ENCODE results near the gene NFE2L1.
"Not testable (repeated sequence)": the region's sequence is repeated elsewhere in the genome, so short reads cannot be mapped to it uniquely, and the experiment has no call there.

NFE2L1 gene

GRCh38 chr17:48048384-48049126 lies 396 bp downstream of the NFE2L1 start:
- no peak for DNase-seq (ENCODE audit: low read depth)

- DNase-seq (ENCODE audit: low read depth): no peak
These were observed 3.1 kb downstream of the NFE2L1 start for GRCh38 chr17:48051283-48051682.

GRCh38 chr17:48051706-48052486 lies 3.7 kb downstream of the NFE2L1 start:
- no peak for DNase-seq (ENCODE audit: low read depth)

GRCh38 chr17:48052956-48053757 lies 5.0 kb downstream of the NFE2L1 start:
- DNase-seq (ENCODE audit: low read depth): no peak

- DNase-seq (ENCODE audit: low read depth): no peak
These were observed 5.6 kb downstream of the NFE2L1 start for GRCh38 chr17:48053758-48054237.

GRCh38 chr17:48054238-48055185 lies 6.4 kb downstream of the NFE2L1 start:
- no peak for DNase-seq (ENCODE audit: low read depth)

- no peak for DNase-seq (ENCODE audit: low read depth)
These were observed 7.5 kb downstream of the NFE2L1 start for GRCh38 chr17:48055531-48056245.

- DNase-seq (ENCODE audit: low read depth): no peak
These were observed 8.1 kb downstream of the NFE2L1 start for GRCh38 chr17:48056246-48056745.

- no peak for DNase-seq (ENCODE audit: low read depth)
These were observed 8.7 kb downstream of the NFE2L1 start for GRCh38 chr17:48056879-48057278.

- no peak for DNase-seq (ENCODE audit: low read depth)
These were observed 9.5 kb downstream of the NFE2L1 start for GRCh38 chr17:48057626-48058025.

GRCh38 chr17:48058393-48059124 lies 10.4 kb downstream of the NFE2L1 start:
- no peak for DNase-seq (ENCODE audit: low read depth)

- no peak for DNase-seq (ENCODE audit: low read depth)
These were observed 11.0 kb downstream of the NFE2L1 start for GRCh38 chr17:48059125-48059668.

- no peak for DNase-seq (ENCODE audit: low read depth)
These were observed 12.1 kb downstream of the NFE2L1 start for GRCh38 chr17:48060249-48060648.

GRCh38 chr17:48062273-48062672 lies 14.1 kb downstream of the NFE2L1 start:
- DNase-seq (ENCODE audit: low read depth): no peak

- DNase-seq (ENCODE audit: low read depth): no peak
These were observed 16.5 kb downstream of the NFE2L1 start for GRCh38 chr17:48064638-48065037.

GRCh38 chr17:48066192-48066591 lies 18.0 kb downstream of the NFE2L1 start:
- no peak for DNase-seq (ENCODE audit: low read depth)

- DNase-seq (ENCODE audit: low read depth): no peak
These were observed 18.5 kb downstream of the NFE2L1 start for GRCh38 chr17:48066656-48067055.

GRCh38 chr17:48067245-48067644 lies 19.1 kb downstream of the NFE2L1 start:
- DNase-seq (ENCODE audit: low read depth): no peak

- DNase-seq (ENCODE audit: low read depth): not testable (repeated sequence)
These were observed 19.6 kb downstream of the NFE2L1 start for GRCh38 chr17:48067808-48068207.
